ENCODE results near the gene GCN1. TPM values are rescaled to one million over a fixed set of nuclear protein-coding genes. Genes with fewer than 3 reads are reported as not detected.

The GCN1 gene
- total RNA-seq, 2 experiments from 2014 or later = 130 to 137 TPM

DNA sequence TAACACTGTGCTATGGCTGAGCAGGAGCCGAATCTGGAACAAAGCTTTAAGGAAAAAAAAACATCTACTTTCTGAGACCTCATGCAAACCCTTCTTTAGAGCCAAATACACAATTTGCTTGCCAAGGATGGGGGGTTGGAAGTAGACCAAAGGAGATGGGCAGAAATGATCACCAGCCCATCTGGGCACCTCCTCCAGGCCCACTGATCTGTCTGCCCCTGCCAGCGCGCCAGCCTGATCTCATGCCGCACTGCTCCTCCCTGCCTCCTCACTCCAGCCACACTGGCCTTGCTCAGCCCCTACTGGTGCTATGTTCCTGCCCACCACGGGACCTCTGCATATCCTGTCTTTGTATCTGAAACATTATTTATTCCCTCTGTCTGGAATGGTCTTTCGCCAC, 53.2 kb downstream of the GCN1 start:
- Mint-ChIP-seq H3K4me3 (no peak overlapping the region), H3K36me3 (ENCODE audit: low read depth) (peaks cover 52% of the 10 kb centered on the region), H3K9me3 (no peaks in the 10 kb centered on the region), H3K4me1 (ENCODE audit: low read depth) (no peaks in the 10 kb centered on the region), H3K27me3 (no peaks in the 10 kb centered on the region), H3K27ac (no peak overlapping the region)
- no peak for DNase-seq
- no peak for ATAC-seq
- CTCF ChIA-PET = no interaction called here
- POLR2A ChIA-PET = interaction anchor here (1.4 kb wide), 1 partner anchor 60 kb away, joined by 4 read pairs; the partner anchor contains the start of gene RPLP0
- TF ChIP-seq, protein P1, sequence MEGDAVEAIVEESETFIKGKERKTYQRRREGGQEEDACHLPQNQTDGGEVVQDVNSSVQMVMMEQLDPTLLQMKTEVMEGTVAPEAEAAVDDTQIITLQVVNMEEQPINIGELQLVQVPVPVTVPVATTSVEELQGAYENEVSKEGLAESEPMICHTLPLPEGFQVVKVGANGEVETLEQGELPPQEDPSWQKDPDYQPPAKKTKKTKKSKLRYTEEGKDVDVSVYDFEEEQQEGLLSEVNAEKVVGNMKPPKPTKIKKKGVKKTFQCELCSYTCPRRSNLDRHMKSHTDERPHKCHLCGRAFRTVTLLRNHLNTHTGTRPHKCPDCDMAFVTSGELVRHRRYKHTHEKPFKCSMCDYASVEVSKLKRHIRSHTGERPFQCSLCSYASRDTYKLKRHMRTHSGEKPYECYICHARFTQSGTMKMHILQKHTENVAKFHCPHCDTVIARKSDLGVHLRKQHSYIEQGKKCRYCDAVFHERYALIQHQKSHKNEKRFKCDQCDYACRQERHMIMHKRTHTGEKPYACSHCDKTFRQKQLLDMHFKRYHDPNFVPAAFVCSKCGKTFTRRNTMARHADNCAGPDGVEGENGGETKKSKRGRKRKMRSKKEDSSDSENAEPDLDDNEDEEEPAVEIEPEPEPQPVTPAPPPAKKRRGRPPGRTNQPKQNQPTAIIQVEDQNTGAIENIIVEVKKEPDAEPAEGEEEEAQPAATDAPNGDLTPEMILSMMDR (IDR thresholded peaks at IDR 0.05) = no peak
- intact Hi-C loops (cut with micrococcal nuclease) = no loop called here

- no peak for DNase-seq
- Mint-ChIP-seq H3K27me3 (no peaks in the 10 kb centered on the region), H3K4me1 (ENCODE audit: low read depth) (no peaks in the 10 kb centered on the region), H3K9me3 (no peaks in the 10 kb centered on the region), H3K27ac (no peak overlapping the region), H3K4me3 (no peak overlapping the region), H3K36me3 (ENCODE audit: low read depth) (peaks cover 56% of the 10 kb centered on the region)
- POLR2A ChIA-PET = interaction anchor here (0.8 kb wide), 1 partner anchor 20 kb away, joined by 3 read pairs; no protein-coding TSS in a partner anchor
- ATAC-seq = no peak
- TF ChIP-seq, protein P1 (IDR thresholded peaks at IDR 0.05) = no peak
- intact Hi-C loops (cut with micrococcal nuclease) = no loop called here
- CTCF ChIA-PET = no interaction called here
These were observed 53.9 kb downstream of the GCN1 start for GRCh38 chr12:120140603-120141002.

DNA sequence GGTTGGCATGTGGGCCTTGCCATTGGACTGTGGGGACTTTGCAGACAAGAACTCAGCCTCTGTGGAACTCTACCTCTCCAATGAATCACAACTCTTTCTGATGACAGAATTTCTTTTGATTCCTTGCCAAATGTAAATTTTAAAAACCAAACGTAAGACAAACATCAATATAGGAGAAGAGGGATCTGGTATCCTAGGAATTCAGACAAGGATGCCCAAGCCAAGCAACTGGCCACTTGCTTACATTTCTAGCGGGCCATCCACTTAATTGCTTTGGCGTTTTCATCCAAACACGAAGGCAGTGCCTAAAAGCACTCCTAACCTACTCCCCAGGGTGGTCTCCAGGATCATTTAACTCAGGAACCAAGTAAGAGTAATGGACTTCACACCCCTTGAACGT, 54.6 kb downstream of the GCN1 start:
- H3K36me3 Mint-ChIP-seq (ENCODE audit: low read depth) = peaks cover 58% of the 10 kb centered on the region
- ChIA-PET POLR2A (interaction anchor here (1.1 kb wide), 1 partner anchor 60 kb away, joined by 3 read pairs; no protein-coding TSS in a partner anchor), CTCF (no interaction called here)
- TF ChIP-seq, protein P1 (IDR thresholded peaks at IDR 0.05) = no peak
- H3K27me3 Mint-ChIP-seq = no peaks in the 10 kb centered on the region
- intact Hi-C loops (cut with micrococcal nuclease) = no loop called here
- no peak for ATAC-seq
- no peaks in the 10 kb centered on the region for H3K9me3 Mint-ChIP-seq
- H3K4me3 Mint-ChIP-seq = no peak overlapping the region
- H3K27ac Mint-ChIP-seq = no peak overlapping the region
- DNase-seq = no peak
- H3K4me1 Mint-ChIP-seq (ENCODE audit: low read depth) = no peaks in the 10 kb centered on the region

- ChIA-PET CTCF (no interaction called here), POLR2A (no interaction called here)
- DNase-seq (no peak), ATAC-seq (no peak)
- H3K27me3 Mint-ChIP-seq = no peaks in the 10 kb centered on the region
- TF ChIP-seq, protein P1 (IDR thresholded peaks at IDR 0.05) = no peak
- H3K36me3 Mint-ChIP-seq (ENCODE audit: low read depth) = peaks cover 56% of the 10 kb centered on the region
- H3K9me3 Mint-ChIP-seq = no peaks in the 10 kb centered on the region
- no peaks in the 10 kb centered on the region for H3K4me1 Mint-ChIP-seq (ENCODE audit: low read depth)
- intact Hi-C loops (cut with micrococcal nuclease) = no loop called here
- no peak overlapping the region for H3K27ac Mint-ChIP-seq
- H3K4me3 Mint-ChIP-seq = no peak overlapping the region
These were observed 56.1 kb downstream of the GCN1 start for GRCh38 chr12:120138366-120138765.

- Mint-ChIP-seq H3K27ac (no peak overlapping the region), H3K9me3 (no peaks in the 10 kb centered on the region), H3K36me3 (ENCODE audit: low read depth) (peaks cover 60% of the 10 kb centered on the region), H3K27me3 (no peaks in the 10 kb centered on the region), H3K4me1 (ENCODE audit: low read depth) (no peaks in the 10 kb centered on the region), H3K4me3 (no peak overlapping the region)
- CTCF ChIA-PET = no interaction called here
- DNase-seq (no peak), ATAC-seq (no peak)
- POLR2A ChIA-PET = interaction anchor here (1.4 kb wide), 1 partner anchor 42 kb away, joined by 5 read pairs; no protein-coding TSS in a partner anchor
- TF ChIP-seq, protein P1 (IDR thresholded peaks at IDR 0.05) = no peak
- intact Hi-C loops (cut with micrococcal nuclease) = no loop called here
These were observed 56.7 kb downstream of the GCN1 start for GRCh38 chr12:120137833-120138232.
